HEK293T (cell line): ENCODE results near the gene NRDC.

Experiments used
- CTCF ChIA-PET: fragments of 350-600 bp; formaldehyde crosslinking; extraction: SDS; loops from one replicate; lab custom pipeline; 2021; ENCODE audit warnings: antibody characterized with exemption, inconsistent platforms; lab: Yijun Ruan, JAX
- POLR2A ChIA-PET: fragments of 350-600 bp; formaldehyde crosslinking; extraction: SDS; loops from one replicate; lab custom pipeline; 2020; ENCODE audit warnings: antibody characterized with exemption, inconsistent platforms; lab: Yijun Ruan, JAX
- DNase-seq: peaks from one replicate; pipeline ENCODE4 v3.0.0; 2012; ENCODE audit warnings: mixed read lengths; ENCODE audit errors: extremely low spot score
- ARNT ChIP-seq: fragments of 450-650 bp; IDR thresholded peaks from 2 replicates; pipeline ENCODE4 v1.6.1; 2017; ENCODE audit warnings: mild to moderate bottlenecking
- BHLHE40 ChIP-seq: fragments of 450-650 bp; IDR thresholded peaks from 2 replicates; pipeline ENCODE4 v1.6.1; 2016; ENCODE audit warnings: mild to moderate bottlenecking, moderate library complexity, borderline replicate concordance
- CTBP1 ChIP-seq: fragments of 450-650 bp; IDR thresholded peaks from 2 replicates; pipeline ENCODE4 v1.6.1; 2016; ENCODE audit warnings: borderline replicate concordance
- ELF4 ChIP-seq: fragments of 450-650 bp; IDR thresholded peaks from 2 replicates; pipeline ENCODE4 v1.6.1; 2017; ENCODE audit warnings: antibody characterized with exemption
- FOXA1 ChIP-seq: fragments of 450-650 bp; IDR thresholded peaks from 2 replicates; pipeline ENCODE4 v1.6.1; 2016; ENCODE audit warnings: mild to moderate bottlenecking
- FOXK2 ChIP-seq: fragments of 450-650 bp; IDR thresholded peaks from 2 replicates; pipeline ENCODE4 v1.6.1; 2016; ENCODE audit warnings: mild to moderate bottlenecking
- FOXM1 ChIP-seq: fragments of 450-650 bp; IDR thresholded peaks from 2 replicates; pipeline ENCODE4 v1.6.1; 2017; ENCODE audit warnings: mild to moderate bottlenecking, borderline replicate concordance
- HDGF ChIP-seq: fragments of 450-650 bp; IDR thresholded peaks from 2 replicates; pipeline ENCODE4 v1.6.1; 2017; ENCODE audit warnings: antibody characterized with exemption, borderline replicate concordance
- L3MBTL2 ChIP-seq: fragments of 450-650 bp; conservative IDR thresholded peaks from 2 replicates; pipeline ENCODE4 v1.6.1; 2016; ENCODE audit warnings: mild to moderate bottlenecking
- LEF1 ChIP-seq: fragments of 450-650 bp; IDR thresholded peaks from 2 replicates; pipeline ENCODE4 v1.6.1; 2017; ENCODE audit warnings: mild to moderate bottlenecking, borderline replicate concordance
- NFRKB ChIP-seq: fragments of 450-650 bp; IDR thresholded peaks from 2 replicates; pipeline ENCODE4 v1.6.1; 2016; ENCODE audit warnings: mild to moderate bottlenecking, moderate library complexity
- PKNOX1 ChIP-seq: fragments of 450-650 bp; IDR thresholded peaks from 2 replicates; pipeline ENCODE4 v1.6.1; 2016
- SP1 ChIP-seq: fragments of 450-650 bp; IDR thresholded peaks from 2 replicates; pipeline ENCODE4 v1.6.1; 2017
- SUZ12 ChIP-seq: fragments of 450-650 bp; IDR thresholded peaks from 2 replicates; pipeline ENCODE4 v1.6.1; 2016; ENCODE audit warnings: mild to moderate bottlenecking
- TARDBP ChIP-seq: fragments of 450-650 bp; IDR thresholded peaks from 2 replicates; pipeline ENCODE4 v1.6.1; 2016
- ZNF384 ChIP-seq: fragments of 450-650 bp; IDR thresholded peaks from 2 replicates; pipeline ENCODE4 v1.6.1; 2016

NRDC gene

GRCh38 chr1:51753969-51754368 is 124.6 kb downstream of the NRDC start:
- TF ChIP-seq ZNF384 (no peak), PKNOX1 (no peak), FOXA1 (no peak), NFRKB (no peak)
- POLR2A ChIA-PET, result no interaction called here

GRCh38 chr1:51752073-51752948 is 126.2 kb downstream of the NRDC start:
- no peak for DNase-seq
- CTCF ChIA-PET, result no interaction called here
- POLR2A ChIA-PET, result no interaction called here
- no peak for TF ChIP-seq ARNT
- no peak for TF ChIP-seq L3MBTL2
- no peak for TF ChIP-seq NFRKB
- no peak for TF ChIP-seq SUZ12
- no peak for TF ChIP-seq SP1
- no peak for TF ChIP-seq FOXK2
- TF ChIP-seq ELF4, result no peak
- no peak for TF ChIP-seq HDGF
- TF ChIP-seq FOXM1, result no peak
- TF ChIP-seq FOXA1, result no peak
- TF ChIP-seq LEF1, result no peak
- TF ChIP-seq CTBP1, result no peak
- TF ChIP-seq BHLHE40, result no peak
- no peak for TF ChIP-seq ZNF384
- no peak for TF ChIP-seq TARDBP
- TF ChIP-seq PKNOX1, result no peak

More at GRCh38 chr1:51753969-51754368, 124.6 kb downstream of the NRDC start:
- no peak for DNase-seq
- CTCF ChIA-PET, result interaction anchor here (0.8 kb wide), 1 partner anchor 15 kb away, joined by 3 read pairs; no protein-coding TSS in a partner anchor

- DNase-seq, result no peak
- POLR2A ChIA-PET, result no interaction called here
- CTCF ChIA-PET, result no interaction called here
- TF ChIP-seq FOXM1 (no peak), ZNF384 (no peak), FOXA1 (no peak), CTBP1 (no peak), SUZ12 (no peak)
Measured at GRCh38 chr1:51750729-51751128, 127.8 kb downstream of the NRDC start.

GRCh38 chr1:51750218-51750617 is 128.3 kb downstream of the NRDC start:
- no peak for TF ChIP-seq LEF1
- no peak for TF ChIP-seq L3MBTL2
- TF ChIP-seq ZNF384, result no peak
- no peak for TF ChIP-seq FOXA1
- TF ChIP-seq BHLHE40, result no peak
- TF ChIP-seq SUZ12, result no peak
- TF ChIP-seq ARNT, result no peak
- no peak for TF ChIP-seq PKNOX1
- no peak for TF ChIP-seq ELF4
- TF ChIP-seq CTBP1, result no peak
- no peak for TF ChIP-seq SP1
- no peak for TF ChIP-seq FOXK2
- TF ChIP-seq FOXM1, result no peak
- TF ChIP-seq NFRKB, result no peak
- no peak for TF ChIP-seq TARDBP
- TF ChIP-seq HDGF, result no peak
- ChIA-PET CTCF (no interaction called here), POLR2A (no interaction called here)
- no peak for DNase-seq

GRCh38 chr1:51749151-51749550 is 129.4 kb downstream of the NRDC start:
- TF ChIP-seq FOXA1, result no peak
- TF ChIP-seq BHLHE40, result no peak
- no peak for TF ChIP-seq SP1
- no peak for TF ChIP-seq PKNOX1
- TF ChIP-seq CTBP1, result no peak
- TF ChIP-seq NFRKB, result no peak
- no peak for TF ChIP-seq SUZ12
- no peak for TF ChIP-seq FOXK2
- no peak for TF ChIP-seq LEF1
- TF ChIP-seq L3MBTL2, result no peak
- CTCF ChIA-PET, result interaction anchor here (0.7 kb wide), 1 partner anchor 56 kb away, joined by 4 read pairs; no protein-coding TSS in a partner anchor

GRCh38 chr1:51745304-51745570 is 133.3 kb downstream of the NRDC start:
- CTCF ChIA-PET, result no interaction called here
- POLR2A ChIA-PET, result no interaction called here
- DNase-seq, result no peak

More at GRCh38 chr1:51749151-51749550, 129.4 kb downstream of the NRDC start:
- POLR2A ChIA-PET, result no interaction called here
- no peak for DNase-seq

More at GRCh38 chr1:51745304-51745570, 133.3 kb downstream of the NRDC start:
- TF ChIP-seq FOXA1, result no peak
- TF ChIP-seq PKNOX1, result no peak
- no peak for TF ChIP-seq ELF4
- TF ChIP-seq L3MBTL2, result no peak
- no peak for TF ChIP-seq FOXM1
- no peak for TF ChIP-seq CTBP1
- no peak for TF ChIP-seq LEF1
- no peak for TF ChIP-seq ZNF384
- TF ChIP-seq SUZ12, result no peak
- TF ChIP-seq SP1, result no peak
- TF ChIP-seq TARDBP, result no peak
- no peak for TF ChIP-seq BHLHE40
- no peak for TF ChIP-seq HDGF
- TF ChIP-seq FOXK2, result no peak
